ENCODE results near the gene FRY. TPM values are rescaled to one million over a fixed set of nuclear protein-coding genes. Genes with fewer than 3 reads are reported as not detected.

The FRY gene
- total and polyA plus RNA-seq, 11 donors, result 21.6 to 237 (median 165) TPM

DNA sequence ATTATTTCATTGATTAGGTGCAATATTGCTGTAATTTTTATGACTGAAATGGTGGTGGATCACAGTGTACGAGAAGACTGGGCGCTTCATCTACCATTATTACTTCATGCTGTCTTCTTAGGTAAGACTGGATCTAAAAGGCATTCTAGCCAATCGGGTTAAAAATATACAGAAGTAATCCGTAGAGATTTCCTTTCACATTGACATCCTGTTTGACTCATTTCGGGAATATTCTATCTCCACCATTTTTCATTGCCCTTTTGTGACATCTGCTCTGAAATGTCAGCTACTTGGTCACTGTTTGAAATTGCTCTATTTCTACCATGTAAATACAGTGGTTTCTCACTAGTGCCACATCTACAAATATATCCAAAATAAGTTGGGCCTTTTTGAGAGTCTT, 193.3 kb downstream of the FRY start:
- H3K4me1 ChIP-seq, result peaks cover 0 to 12% (median 0%) of the 10 kb centered on the region in 12 donors
- H3K27me3 ChIP-seq, result no peaks in the 10 kb centered on the region
- H3K9me3 ChIP-seq, result no peaks in the 10 kb centered on the region
- peak overlapping the region in 1 of 12 donors; percentile 19 for H3K27ac ChIP-seq
- no peak for TF ChIP-seq POLR2A (IDR thresholded peaks at IDR 0.05)
- no peak for TF ChIP-seq CTCF (IDR thresholded peaks at IDR 0.05)
- no peak overlapping the region for H3K4me3 ChIP-seq
- H3K36me3 ChIP-seq, result peaks cover 0 to 99% (median 54%) of the 10 kb centered on the region in 9 donors
- no peak for ATAC-seq
- intact Hi-C loops (cut with DNase I), result loop anchor here in 2 of 10 donors (5.0 to 10.0 kb wide), 2 partner anchors 43 to 310 kb away; no protein-coding TSS in a partner anchor
- 83 to 88% (median 87%) methylated on average over 5 of the region's 5 CpGs for WGBS, 4 donors
- DNase-seq, result no peak

GRCh38 chr13:32225481-32225931, 193.9 kb downstream of the FRY start:
- ATAC-seq (no peak), DNase-seq (no peak)
- WGBS, 4 donors, result 68 to 72% (median 69%) methylated on average over 5 of the region's 5 CpGs
- peaks cover 0 to 12% (median 0%) of the 10 kb centered on the region in 12 donors for H3K4me1 ChIP-seq
- TF ChIP-seq POLR2A (IDR thresholded peaks at IDR 0.05), result no peak
- no peak for TF ChIP-seq CTCF (IDR thresholded peaks at IDR 0.05)
- peak overlapping the region in 2 of 12 donors; percentile 19 to 25 for H3K27ac ChIP-seq
- intact Hi-C loops (cut with DNase I), result loop anchor here in 2 of 10 donors (5.0 to 10.0 kb wide), 2 partner anchors 43 to 311 kb away; no protein-coding TSS in a partner anchor
- no peaks in the 10 kb centered on the region for H3K27me3 ChIP-seq
- H3K4me3 ChIP-seq, result no peak overlapping the region
- no peaks in the 10 kb centered on the region for H3K9me3 ChIP-seq
- peaks cover 0 to 98% (median 51%) of the 10 kb centered on the region in 9 donors for H3K36me3 ChIP-seq

DNA sequence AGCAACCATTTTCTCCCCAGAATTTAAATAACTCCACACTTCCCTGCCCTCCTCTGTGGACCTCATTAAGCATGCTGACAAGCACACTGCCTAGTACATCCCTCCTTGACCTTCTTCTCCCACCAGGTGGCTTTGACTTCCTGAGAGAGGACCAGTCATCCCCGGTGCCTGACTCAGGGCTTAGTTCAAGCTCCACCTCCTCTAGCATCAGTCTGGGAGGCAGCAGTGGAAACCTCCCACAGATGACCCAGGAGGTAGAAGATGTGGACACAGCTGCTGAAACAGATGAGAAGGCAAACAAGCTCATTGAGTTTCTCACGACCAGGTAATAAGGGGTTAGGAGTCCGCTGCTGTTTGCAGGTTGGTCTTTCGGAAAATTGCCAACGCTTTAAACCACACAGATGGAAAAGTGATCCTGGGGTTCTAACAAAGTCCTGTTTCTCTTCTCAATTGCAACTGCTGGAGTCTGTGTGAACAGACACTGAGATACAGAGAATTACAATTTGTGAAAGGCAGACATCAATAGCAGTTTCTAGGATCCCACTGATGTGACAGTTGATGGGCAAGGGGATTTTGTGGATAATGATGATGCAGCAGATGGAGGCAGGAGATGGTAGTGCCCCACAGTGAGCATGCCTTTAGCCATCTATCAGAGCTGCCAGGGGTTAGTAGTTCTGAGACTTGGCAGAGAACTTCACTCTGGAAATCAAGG, 196.9 kb downstream of the FRY start:
- intact Hi-C loops (cut with DNase I), result loop anchor here in 2 of 10 donors (5.0 to 10.0 kb wide), 2 partner anchors 46 to 314 kb away; no protein-coding TSS in a partner anchor
- no peaks in the 10 kb centered on the region for H3K9me3 ChIP-seq
- no peak overlapping the region for H3K4me3 ChIP-seq
- ATAC-seq (peak in 1 of 4 donors; percentile 27), DNase-seq (no peak)
- TF ChIP-seq CTCF (IDR thresholded peaks at IDR 0.05) (no peak), POLR2A (IDR thresholded peaks at IDR 0.05) (no peak)
- no peaks in the 10 kb centered on the region for H3K27me3 ChIP-seq
- H3K27ac ChIP-seq, result no peak overlapping the region
- 85 to 90% (median 88%) methylated on average over 5 of the region's 5 CpGs for WGBS, 4 donors
- peaks cover 0 to 19% (median 4%) of the 10 kb centered on the region in 12 donors for H3K4me1 ChIP-seq
- H3K36me3 ChIP-seq, result peaks cover 0 to 97% (median 63%) of the 10 kb centered on the region in 9 donors

- peaks cover 0 to 97% (median 57%) of the 10 kb centered on the region in 9 donors for H3K36me3 ChIP-seq
- ATAC-seq, result peak in 3 of 4 donors; percentile 56 to 67 (median 56)
Observed at GRCh38 chr13:32229443-32229842, 197.9 kb downstream of the FRY start.

More at GRCh38 chr13:32229443-32229842, 197.9 kb downstream of the FRY start:
- TF ChIP-seq POLR2A (IDR thresholded peaks at IDR 0.05), result no peak
- DNase-seq, result no peak
- intact Hi-C loops (cut with DNase I), result loop anchor here in 2 of 10 donors (5.0 to 10.0 kb wide), 2 partner anchors 47 to 315 kb away; no protein-coding TSS in a partner anchor
- no peaks in the 10 kb centered on the region for H3K9me3 ChIP-seq
- H3K27ac ChIP-seq, result peak overlapping the region in 1 of 12 donors; percentile 9
- peaks cover 0 to 24% (median 5%) of the 10 kb centered on the region in 12 donors for H3K4me1 ChIP-seq
- no peaks in the 10 kb centered on the region for H3K27me3 ChIP-seq
- no peak overlapping the region for H3K4me3 ChIP-seq
- 34 to 43% (median 37%) methylated on average over 3 of the region's 3 CpGs for WGBS, 4 donors

Data from heart left ventricle (tissue), 16 donors.